ENCODE measurements around the gene TENM3. TPM values are rescaled to one million over a fixed set of nuclear protein-coding genes. Genes with fewer than 3 reads are reported as not detected.

The TENM3 gene
- total RNA-seq, 1 donor from 2014 or later = 17.8 TPM

DNA sequence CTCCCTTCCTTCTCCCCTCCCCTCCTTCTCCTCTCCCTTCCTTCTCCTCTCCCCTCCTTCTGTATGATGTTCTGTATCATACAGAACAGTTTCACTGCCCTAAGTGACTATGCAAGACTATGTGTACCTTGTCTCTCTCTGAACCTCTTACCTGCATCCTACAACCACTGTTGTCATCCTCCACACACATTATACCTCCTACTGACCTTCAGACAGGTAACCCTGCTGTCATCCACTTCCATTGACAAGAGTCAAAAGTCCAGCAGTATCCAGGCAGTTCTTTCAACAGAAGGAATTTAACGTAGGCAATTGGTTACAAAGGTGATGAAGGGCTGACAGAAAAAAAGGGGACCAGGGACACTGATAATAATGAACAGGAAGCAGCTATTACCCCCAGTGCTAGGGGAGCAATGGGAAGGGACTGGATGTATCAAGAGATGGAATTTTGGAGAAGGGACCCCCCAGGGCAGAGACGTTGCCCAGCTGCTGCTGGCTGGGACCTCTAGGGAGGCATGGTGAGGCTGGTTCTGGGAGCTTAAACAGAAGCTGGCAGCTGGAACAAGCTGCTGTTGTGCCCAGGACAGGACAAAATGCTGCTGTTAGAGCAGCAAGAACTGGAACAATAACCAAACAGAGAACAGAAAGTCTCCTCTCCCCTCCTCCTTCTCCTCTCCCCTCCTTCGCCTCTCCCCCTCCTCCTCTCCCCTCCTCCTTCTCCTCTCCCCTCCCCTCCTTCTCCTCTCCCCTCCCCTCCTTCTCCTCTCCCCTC is 589.3 kb downstream of the TENM3 start:
- DNase-seq (ENCODE audit: low read depth, low spot score) = no peak

DNA sequence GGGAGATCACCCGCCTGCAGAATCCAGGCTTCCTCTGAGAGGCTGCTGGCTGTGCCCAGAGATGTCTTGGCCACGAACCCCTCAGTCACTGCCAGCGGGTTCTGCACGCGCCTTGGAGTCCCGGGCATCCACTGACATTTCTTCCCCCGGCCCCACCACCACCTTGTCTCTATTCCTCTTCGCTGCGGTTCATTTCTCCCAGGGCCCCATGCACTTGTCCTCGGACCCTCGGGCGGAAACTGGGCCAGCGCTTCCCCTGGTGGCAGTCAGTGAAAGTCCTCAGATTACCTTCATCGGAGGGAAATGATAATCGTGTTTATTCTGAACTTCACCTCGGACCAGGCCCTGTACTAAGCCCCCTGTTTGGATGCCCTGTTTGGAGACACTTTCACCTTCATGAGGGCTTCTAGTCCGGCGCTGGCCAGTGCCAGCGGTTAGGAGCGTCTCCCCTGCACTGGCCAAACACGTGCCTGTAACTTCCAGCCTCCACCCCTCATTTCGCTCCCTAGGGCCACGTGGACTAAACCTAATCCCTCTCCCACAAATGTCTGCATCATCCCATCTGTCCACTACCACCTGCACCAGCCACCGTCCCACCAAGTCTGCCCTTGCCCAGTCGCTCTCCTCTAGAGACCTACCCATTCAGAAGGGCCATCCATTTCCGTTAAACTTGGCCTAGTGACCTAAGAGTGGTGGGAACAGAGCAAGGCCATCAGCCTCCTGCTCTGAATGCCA is 592.0 kb downstream of the TENM3 start:
- DNase-seq (ENCODE audit: low read depth, low spot score) = no peak

DNA sequence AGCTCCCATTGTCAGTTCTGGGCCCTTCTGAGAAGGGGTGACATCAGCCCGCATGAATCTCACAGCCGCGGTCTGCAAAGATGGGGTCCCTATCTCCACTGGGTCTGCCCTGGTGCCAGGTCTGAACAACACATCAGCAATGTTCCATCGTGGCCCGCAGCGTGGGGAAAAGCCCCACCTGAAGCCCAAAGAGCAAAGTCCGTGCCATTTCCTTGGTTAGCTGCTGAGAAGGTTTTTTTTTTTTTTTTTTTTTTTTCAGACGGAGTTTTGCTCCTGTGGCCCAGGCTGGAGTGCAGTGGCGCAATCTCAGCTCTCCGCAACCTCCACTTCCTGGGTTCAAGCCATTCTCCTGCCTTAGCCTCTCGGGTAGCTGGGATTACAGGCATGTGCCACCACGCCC is 594.6 kb downstream of the TENM3 start:
- no peak for DNase-seq (ENCODE audit: low read depth, low spot score)

DNA sequence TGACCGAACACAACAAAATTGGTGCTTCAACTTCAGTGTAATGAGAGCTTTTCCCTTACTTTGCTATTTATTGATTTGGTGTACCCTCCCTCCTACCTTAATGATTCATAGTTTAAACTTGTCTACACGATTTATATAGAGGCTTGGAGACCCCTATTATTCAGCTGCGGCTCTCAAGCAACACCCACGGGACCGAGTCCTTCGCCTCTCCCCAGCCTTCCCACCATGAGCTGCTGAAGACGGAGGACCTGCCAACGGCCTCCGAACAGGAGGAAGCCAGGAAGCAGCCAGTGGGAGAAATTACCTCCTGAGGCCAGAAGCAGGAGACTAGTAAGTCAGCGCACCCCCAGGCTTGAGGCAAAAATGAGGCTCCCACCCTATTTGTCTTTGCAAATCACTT is 595.3 kb downstream of the TENM3 start:
- DNase-seq (ENCODE audit: low read depth, low spot score) = no peak

DNA sequence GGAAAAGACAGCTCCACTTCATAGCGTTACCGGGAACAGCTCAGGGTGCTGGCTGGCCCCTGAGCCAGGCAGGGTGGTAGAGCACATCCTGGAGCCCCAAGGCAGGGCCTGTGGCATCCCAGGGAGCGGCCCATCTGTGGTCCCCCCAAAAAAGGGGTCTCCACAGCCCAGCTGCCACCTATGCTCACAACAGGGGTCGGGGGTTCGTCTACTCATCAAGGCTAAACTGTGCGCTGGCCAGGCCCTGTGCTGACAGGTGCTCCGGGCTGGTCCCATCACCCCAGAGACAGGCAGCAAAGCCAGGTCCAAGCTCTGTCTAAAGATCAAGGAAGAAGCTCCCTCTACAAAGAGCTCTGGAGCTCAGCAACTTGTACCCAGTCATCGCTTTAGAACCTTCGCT is 596.1 kb downstream of the TENM3 start:
- no peak for DNase-seq (ENCODE audit: low read depth, low spot score)

DNA sequence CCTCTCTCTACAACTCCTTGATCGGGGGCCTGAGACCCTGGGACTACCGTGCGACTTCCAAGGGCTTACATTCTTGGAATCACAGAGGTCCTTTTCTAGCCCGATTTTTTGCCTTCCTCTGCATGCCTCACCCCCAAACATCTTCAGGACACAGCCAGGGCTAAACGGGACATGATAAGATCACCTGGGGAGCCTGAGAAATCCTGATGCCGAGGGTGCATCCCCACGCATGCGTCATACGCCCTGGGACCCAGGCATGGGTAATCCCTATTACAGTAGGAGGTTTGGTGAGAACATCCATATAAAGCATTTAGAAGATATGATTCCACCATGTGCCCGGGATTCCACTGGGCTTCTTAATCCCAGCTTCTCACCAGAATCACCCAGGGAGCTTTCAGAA is 596.9 kb downstream of the TENM3 start:
- no peak for DNase-seq (ENCODE audit: low read depth, low spot score)

DNA sequence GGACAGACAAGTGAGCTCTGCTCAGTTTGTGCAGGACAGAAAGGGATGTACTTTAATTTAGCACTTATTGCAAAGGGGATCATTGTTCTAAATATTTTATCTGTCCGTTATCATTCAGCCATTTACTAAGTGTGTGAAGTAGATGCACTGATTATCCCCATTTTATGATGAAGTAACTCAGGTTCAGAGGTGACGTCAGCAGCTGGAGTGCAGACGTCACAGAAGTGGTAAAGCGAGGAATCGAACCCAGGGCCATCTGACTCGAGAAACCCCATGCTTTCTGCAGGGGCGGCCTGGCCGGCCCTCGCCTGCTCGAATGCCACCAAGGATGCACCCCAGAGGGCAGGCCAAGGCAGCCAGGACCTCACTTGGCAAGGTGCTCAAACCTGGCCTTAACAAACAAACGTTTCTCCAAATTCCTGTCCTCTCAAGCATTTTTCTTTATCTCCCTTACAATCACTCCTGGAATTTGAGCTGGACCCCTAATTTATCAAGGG is 599.0 kb downstream of the TENM3 start:
- DNase-seq (ENCODE audit: low read depth, low spot score) = no peak

DNA sequence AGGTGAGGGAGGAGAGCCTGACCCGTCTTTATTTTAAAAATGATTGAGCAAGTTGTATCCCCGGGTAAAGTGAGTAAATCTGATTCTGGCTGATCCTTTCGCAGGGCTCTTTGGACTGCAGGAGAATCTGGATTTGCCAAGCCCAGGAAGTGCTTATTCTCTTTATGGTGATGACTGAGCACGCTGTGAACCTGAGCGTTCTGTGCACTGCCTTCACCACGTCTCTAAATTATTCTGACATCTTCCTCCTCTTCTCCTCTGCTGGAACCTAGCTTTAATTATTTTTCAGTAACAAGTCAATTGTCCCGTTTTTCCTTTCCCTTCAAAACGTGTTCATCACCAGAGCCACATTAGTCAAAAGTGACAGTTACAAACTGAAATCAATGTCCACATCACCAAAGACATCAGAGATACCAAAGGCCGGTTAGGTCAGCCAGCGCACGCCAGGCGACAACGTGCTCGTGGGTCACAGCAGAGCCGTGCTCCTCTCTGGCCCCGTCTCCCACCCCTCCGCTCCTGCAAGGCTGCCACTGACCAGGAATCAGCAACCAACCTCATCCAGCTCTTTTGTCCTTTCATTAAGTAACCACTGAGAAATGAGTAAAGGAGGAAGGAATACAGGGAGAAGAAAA is 599.7 kb downstream of the TENM3 start:
- no peak for DNase-seq (ENCODE audit: low read depth, low spot score)

DNA sequence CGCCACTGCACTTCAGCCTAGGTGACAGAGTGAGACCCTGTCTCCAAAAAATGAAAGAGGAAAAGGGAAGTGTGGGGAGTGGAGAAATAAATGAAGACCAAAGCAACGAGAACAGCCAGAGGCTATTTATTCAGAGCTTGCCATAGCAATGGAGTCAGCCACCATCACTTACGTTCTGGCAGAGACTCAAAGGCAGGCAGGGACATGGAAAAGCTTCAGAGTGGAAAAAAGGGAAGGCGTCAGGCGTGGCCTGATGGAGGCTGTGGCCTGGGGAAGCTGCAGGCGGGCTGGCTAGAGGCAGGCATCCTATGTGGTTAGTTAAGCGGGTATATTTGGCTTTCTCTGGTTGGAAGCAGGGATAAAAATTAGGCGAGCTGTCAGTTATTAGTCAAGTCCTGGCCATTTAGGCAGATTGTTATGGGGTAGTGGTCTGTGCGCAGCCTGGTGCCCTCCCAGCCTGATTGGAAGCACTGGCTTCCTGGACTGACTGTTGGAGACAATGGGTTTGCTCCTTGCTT is 600.7 kb downstream of the TENM3 start:
- no peak for DNase-seq (ENCODE audit: low read depth, low spot score)

DNA sequence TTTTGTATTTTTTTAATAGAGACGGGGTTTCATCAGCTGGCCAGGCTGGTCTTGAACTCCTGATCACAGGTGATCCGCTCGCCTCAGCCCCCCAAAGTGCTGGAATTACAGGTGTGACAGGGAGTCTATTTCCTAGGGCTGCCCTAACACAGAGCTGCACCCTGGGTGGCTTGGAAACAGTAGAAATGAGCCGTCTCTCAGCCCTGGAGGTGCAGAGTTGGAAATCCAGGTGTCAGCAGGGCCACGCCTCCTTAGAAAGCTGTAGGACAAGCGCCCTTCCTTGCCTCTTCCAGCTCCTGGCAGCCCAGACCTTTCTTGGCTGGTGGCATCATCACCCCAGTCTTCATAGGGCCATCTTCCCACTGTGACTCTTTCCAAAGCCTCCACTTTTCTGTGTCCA is 602.4 kb downstream of the TENM3 start:
- DNase-seq (ENCODE audit: low read depth, low spot score) = no peak

DNA sequence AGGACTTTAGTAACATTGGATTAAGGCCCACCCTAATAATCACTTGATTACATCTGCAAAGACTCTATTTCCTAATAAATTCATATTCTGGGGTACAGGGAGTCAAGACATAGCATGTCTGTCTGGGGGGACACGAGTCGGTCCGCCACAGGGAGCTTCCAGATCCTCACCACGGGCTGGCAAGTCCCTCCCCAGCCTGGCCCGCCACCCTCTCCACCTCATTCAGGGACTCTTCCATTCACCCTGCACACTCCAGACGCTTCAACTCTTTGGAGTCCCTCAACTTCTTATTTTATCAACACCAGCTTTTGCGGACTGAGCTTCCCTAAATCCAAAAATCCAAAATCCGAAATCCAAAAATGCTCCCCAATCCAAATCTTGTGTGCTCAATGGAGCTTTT is 602.8 kb downstream of the TENM3 start:
- no peak for DNase-seq (ENCODE audit: low read depth, low spot score)

DNA sequence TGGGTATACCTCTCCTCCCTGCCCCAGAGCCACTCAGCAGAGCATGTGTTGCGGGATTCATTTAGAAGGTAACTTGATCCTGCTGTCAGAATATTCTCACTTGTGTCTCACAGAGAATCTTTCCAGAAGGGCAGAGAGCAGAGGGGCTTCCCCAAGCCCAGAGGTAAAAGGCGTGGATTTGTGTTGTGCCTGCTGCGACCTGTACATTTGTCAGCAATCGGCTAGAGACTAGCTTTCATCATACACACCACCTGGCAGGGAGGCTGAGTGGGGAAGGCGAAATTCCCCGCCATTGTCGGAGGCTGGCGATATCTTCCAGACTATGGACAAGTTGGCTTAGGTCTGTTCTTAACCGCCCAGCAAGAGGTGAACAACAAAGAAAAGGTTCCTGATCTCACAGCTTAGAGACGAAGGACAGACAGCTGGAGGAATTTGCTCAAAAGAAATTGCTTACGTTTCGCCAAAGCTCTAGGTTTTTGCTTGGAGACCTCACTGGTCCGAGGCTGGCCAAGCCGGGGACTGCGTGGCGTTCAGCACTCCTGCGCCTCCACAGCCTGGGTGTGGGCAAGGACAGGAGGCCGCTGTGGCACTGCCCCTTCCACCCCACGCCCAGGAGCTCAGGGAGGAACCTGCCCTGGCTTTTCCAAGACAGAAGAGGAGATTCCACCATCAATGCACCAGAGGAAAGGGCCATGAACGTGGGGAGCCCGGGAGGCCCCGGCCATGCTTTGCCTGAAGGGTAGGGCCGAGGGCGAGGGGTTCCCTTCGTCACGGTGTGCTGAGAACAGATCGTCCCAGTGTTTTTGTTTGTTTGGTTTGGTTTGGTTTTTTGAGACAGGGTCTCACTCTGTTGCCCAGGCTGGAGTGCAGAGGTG is 604.6 kb downstream of the TENM3 start:
- DNase-seq (ENCODE audit: low read depth, low spot score) = no peak

DNA sequence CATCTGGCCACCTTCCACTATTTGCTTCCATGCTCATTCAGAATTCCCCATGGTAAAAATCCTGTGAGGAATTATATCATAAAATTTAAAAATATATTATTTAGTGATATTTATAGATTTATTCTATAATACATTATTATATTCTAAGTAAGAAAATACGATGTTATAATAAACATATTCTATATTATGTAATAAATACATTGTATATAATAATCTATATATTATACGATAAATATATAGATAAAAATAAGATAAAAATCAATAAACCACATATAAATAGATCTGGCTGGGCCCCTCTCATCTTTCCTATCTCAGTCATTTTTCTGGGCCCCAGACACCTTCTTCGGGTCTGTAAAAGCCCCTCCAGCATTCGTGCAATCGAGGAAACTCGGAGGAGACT is 605.5 kb downstream of the TENM3 start:
- no peak for DNase-seq (ENCODE audit: low read depth, low spot score)

All from pulmonary artery endothelial cell (primary cell).